ENCODE results near the gene ERGIC2.
"Not testable (repeated sequence)": the region's sequence is repeated elsewhere in the genome, so short reads cannot be mapped to it uniquely, and the experiment has no call there.

ERGIC2 gene

DNA sequence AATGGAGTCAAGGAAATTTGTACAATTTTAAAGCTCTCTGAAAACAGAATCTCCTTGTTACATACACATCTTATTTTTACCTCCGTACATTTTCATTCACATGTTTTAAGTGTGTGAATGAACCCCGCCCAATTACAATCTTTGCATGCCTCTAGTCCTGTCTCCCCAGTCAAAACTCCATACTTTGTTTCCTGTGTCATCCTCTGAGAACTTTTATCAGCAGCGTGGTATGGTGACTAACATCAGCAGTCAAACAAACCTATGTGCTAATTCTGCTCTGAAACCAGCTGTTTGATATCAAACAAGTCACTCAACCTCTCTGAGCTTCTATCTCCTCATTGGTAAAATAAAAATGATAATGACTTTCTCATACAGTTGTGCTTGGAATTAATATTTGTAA lies 15.8 kb upstream of the ERGIC2 start:
- no peak overlapping the region for H3K27ac ChIP-seq (ENCODE audit: extremely low read depth, low read depth, low read length)
- TF ChIP-seq ZSCAN30 (tag by site-specific recombination; IDR thresholded peaks at IDR 0.05) = no peak
- no peak for TF ChIP-seq ZSCAN23 (tag by site-specific recombination; IDR thresholded peaks at IDR 0.05)
- no peak for TF ChIP-seq ZNF157 (tag by site-specific recombination; IDR thresholded peaks at IDR 0.05)
- TF ChIP-seq ZNF768 (tag by site-specific recombination; IDR thresholded peaks at IDR 0.05) = no peak
- no peak for TF ChIP-seq ZFP3 (tag by site-specific recombination; IDR thresholded peaks at IDR 0.05; ENCODE audit: low read depth)
- CTCF ChIA-PET = no interaction called here

DNA sequence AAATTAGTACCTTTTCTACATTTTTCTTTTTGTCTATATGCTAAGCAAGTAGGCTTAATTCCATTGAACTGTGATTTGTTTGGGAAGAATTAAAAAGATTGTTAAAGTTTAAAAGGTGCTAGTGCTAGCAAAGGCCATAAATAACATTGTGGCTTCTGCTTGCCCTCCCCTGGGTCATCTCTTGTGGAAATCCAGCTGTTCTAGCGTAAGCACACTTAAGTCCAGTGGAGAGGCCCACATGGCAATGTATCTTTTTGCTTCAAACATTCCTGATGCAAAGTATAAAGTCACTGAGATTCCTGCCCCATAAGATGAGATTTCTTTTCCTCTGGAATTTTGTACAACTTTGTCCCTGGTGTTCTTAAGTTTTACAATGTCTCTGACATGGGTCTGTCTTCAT lies 14.4 kb upstream of the ERGIC2 start:
- POLR2A ChIA-PET = no interaction called here

More for the DNA sequence above, 15.8 kb upstream of the ERGIC2 start:
- no peaks in the 10 kb centered on the region for H3K9me3 ChIP-seq (ENCODE audit: control insufficient read depth, insufficient read depth, low read depth, low read length)
- POLR2A ChIA-PET = no interaction called here
- no peaks in the 10 kb centered on the region for H3K4me1 ChIP-seq (ENCODE audit: control insufficient read depth, insufficient read depth, low read length)
- no peaks in the 10 kb centered on the region for H3K36me3 ChIP-seq (ENCODE audit: control insufficient read depth in 2 of 2, insufficient read depth in 1 of 2, low read length in 2 of 2)
- H3K4me3 ChIP-seq (ENCODE audit: low read depth, low read length) = no peak overlapping the region

DNA sequence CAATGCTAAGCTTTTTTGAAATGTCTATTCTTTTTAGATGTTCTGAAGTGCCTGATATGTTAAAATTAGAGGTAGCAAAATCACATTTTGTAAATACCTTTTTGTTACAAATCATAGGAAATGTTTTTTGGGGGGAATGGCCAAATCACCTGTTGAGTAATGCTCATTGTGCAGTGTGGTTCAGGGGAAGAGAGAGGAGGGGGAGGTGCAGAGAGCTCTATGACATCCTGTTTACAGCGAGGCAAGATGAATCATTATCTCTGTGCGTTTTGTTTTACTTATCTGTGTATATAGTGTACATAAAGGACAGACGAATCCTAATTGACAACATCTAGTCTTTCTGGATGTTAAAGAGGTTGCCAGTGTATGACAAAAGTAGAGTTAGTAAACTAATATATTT lies 9.4 kb upstream of the ERGIC2 start:
- POLR2A ChIA-PET; H3K4me1 ChIP-seq (ENCODE audit: control insufficient read depth, insufficient read depth, low read length); H3K9me3 ChIP-seq (ENCODE audit: control insufficient read depth, insufficient read depth, low read depth, low read length); H3K27ac ChIP-seq (ENCODE audit: extremely low read depth, low read depth, low read length); H3K4me3 ChIP-seq (ENCODE audit: low read depth, low read length); CTCF ChIA-PET; H3K36me3 ChIP-seq (ENCODE audit: control insufficient read depth in 2 of 2, insufficient read depth in 1 of 2, low read length in 2 of 2): not testable (repeated sequence)

More for the DNA sequence above, 14.4 kb upstream of the ERGIC2 start:
- TF ChIP-seq ZBTB7A (tag by site-specific recombination; IDR thresholded peaks at IDR 0.05; ENCODE audit: low read depth) = no peak
- TF ChIP-seq ZNF404 (tag by site-specific recombination; IDR thresholded peaks at IDR 0.05) = no peak
- TF ChIP-seq ZNF302 (tag by site-specific recombination; IDR thresholded peaks at IDR 0.05; ENCODE audit: low read depth) = no peak
- TF ChIP-seq ZNF146 (tag by site-specific recombination; IDR thresholded peaks at IDR 0.05) = no peak
- TF ChIP-seq, protein P1, sequence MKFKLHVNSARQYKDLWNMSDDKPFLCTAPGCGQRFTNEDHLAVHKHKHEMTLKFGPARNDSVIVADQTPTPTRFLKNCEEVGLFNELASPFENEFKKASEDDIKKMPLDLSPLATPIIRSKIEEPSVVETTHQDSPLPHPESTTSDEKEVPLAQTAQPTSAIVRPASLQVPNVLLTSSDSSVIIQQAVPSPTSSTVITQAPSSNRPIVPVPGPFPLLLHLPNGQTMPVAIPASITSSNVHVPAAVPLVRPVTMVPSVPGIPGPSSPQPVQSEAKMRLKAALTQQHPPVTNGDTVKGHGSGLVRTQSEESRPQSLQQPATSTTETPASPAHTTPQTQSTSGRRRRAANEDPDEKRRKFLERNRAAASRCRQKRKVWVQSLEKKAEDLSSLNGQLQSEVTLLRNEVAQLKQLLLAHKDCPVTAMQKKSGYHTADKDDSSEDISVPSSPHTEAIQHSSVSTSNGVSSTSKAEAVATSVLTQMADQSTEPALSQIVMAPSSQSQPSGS (tag by site-specific recombination; IDR thresholded peaks at IDR 0.05; ENCODE audit: low read depth) = no peak
- no peak for TF ChIP-seq ZXDB (tag by site-specific recombination; IDR thresholded peaks at IDR 0.05)
- no peak for TF ChIP-seq ZNF2 (tag by site-specific recombination; IDR thresholded peaks at IDR 0.05)
- TF ChIP-seq ZNF768 (tag by site-specific recombination; IDR thresholded peaks at IDR 0.05) = no peak
- no peak for TF ChIP-seq ZNF324 (tag by site-specific recombination; IDR thresholded peaks at IDR 0.05)
- no peak for TF ChIP-seq ZNF544 (tag by site-specific recombination; IDR thresholded peaks at IDR 0.05)
- no peak for TF ChIP-seq HOXA7 (CRISPR knock-in tag; IDR thresholded peaks at IDR 0.05; ENCODE audit: borderline replicate concordance)
- TF ChIP-seq, protein P2, sequence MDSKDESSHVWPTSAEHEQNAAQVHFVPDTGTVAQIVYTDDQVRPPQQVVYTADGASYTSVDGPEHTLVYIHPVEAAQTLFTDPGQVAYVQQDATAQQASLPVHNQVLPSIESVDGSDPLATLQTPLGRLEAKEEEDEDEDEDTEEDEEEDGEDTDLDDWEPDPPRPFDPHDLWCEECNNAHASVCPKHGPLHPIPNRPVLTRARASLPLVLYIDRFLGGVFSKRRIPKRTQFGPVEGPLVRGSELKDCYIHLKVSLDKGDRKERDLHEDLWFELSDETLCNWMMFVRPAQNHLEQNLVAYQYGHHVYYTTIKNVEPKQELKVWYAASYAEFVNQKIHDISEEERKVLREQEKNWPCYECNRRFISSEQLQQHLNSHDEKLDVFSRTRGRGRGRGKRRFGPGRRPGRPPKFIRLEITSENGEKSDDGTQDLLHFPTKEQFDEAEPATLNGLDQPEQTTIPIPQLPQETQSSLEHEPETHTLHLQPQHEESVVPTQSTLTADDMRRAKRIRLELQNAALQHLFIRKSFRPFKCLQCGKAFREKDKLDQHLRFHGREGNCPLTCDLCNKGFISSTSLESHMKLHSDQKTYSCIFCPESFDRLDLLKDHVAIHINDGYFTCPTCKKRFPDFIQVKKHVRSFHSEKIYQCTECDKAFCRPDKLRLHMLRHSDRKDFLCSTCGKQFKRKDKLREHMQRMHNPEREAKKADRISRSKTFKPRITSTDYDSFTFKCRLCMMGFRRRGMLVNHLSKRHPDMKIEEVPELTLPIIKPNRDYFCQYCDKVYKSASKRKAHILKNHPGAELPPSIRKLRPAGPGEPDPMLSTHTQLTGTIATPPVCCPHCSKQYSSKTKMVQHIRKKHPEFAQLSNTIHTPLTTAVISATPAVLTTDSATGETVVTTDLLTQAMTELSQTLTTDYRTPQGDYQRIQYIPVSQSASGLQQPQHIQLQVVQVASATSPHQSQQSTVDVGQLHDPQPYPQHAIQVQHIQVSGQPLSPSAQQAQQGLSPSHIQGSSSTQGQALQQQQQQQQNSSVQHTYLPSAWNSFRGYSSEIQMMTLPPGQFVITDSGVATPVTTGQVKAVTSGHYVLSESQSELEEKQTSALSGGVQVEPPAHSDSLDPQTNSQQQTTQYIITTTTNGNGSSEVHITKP (tag by site-specific recombination; IDR thresholded peaks at IDR 0.05) = no peak
- no peak for TF ChIP-seq EGR2 (tag by site-specific recombination; IDR thresholded peaks at IDR 0.05; ENCODE audit: low read depth)
- TF ChIP-seq ZNF623 (tag by site-specific recombination; IDR thresholded peaks at IDR 0.05) = no peak
- no peak for TF ChIP-seq ZNF76 (tag by site-specific recombination; IDR thresholded peaks at IDR 0.05; ENCODE audit: borderline replicate concordance, low read depth)
- no peak for TF ChIP-seq ZFP69B (tag by site-specific recombination; IDR thresholded peaks at IDR 0.05)
- no peak for TF ChIP-seq SP2 (tag by site-specific recombination; IDR thresholded peaks at IDR 0.05)
- TF ChIP-seq OVOL3 (tag by site-specific recombination; IDR thresholded peaks at IDR 0.05) = no peak
- no peak for TF ChIP-seq ZNF830 (tag by site-specific recombination; IDR thresholded peaks at IDR 0.05; ENCODE audit: low read depth)
- CTCF ChIA-PET = no interaction called here
- Histone ChIP-seq H3K36me3 (ENCODE audit: control insufficient read depth in 2 of 2, insufficient read depth in 1 of 2, low read length in 2 of 2) (no peaks in the 10 kb centered on the region), H3K27ac (ENCODE audit: extremely low read depth, low read depth, low read length) (no peak overlapping the region), H3K9me3 (ENCODE audit: control insufficient read depth, insufficient read depth, low read depth, low read length) (no peaks in the 10 kb centered on the region), H3K4me1 (ENCODE audit: control insufficient read depth, insufficient read depth, low read length) (no peaks in the 10 kb centered on the region), H3K4me3 (ENCODE audit: low read depth, low read length) (no peak overlapping the region)
